H9 (cell line): ENCODE data around the gene PDXDC1. TPM values are rescaled to one million over a fixed set of nuclear protein-coding genes. Genes with fewer than 3 reads are reported as not detected.
"Not testable (repeated sequence)": the region's sequence is repeated elsewhere in the genome, so short reads cannot be mapped to it uniquely, and the experiment has no call there.

Experiments
- DNase-seq: peaks from one replicate; pipeline ENCODE4 v3.0.0-alpha.2; 2017
- H2AFZ ChIP-seq: one replicate; pipeline ENCODE4 v1.6.1; 2013; ENCODE audit warnings: mild to moderate bottlenecking, low read length, control low read depth, moderate library complexity
- H2AK5ac ChIP-seq: 2 replicates; pipeline ENCODE4 v1.6.1; 2013; ENCODE audit warnings: low read length, control low read depth, mixed read lengths; ENCODE audit not compliant: insufficient read length
- H2BK120ac ChIP-seq: one replicate; pipeline ENCODE4 v1.6.1; 2013; ENCODE audit warnings: low read depth, mild to moderate bottlenecking, low read length, control low read depth, inconsistent platforms; ENCODE audit not compliant: poor library complexity, severe bottlenecking
- H2BK12ac ChIP-seq: 2 replicates; pipeline ENCODE4 v1.6.1; 2013; ENCODE audit warnings: low read length, control low read depth, mixed read lengths, low read depth; ENCODE audit not compliant: insufficient read length
- H2BK15ac ChIP-seq: 2 replicates; pipeline ENCODE4 v1.6.1; 2013; ENCODE audit warnings: low read depth, low read length, control low read depth
- H2BK20ac ChIP-seq: one replicate; pipeline ENCODE4 v1.6.1; 2013; ENCODE audit warnings: low read depth, mild to moderate bottlenecking, low read length, control low read depth, inconsistent platforms; ENCODE audit not compliant: poor library complexity, severe bottlenecking
- H2BK5ac ChIP-seq: 2 replicates; pipeline ENCODE4 v1.6.1; 2013; ENCODE audit warnings: low read length, control low read depth, mixed read lengths; ENCODE audit not compliant: insufficient read length
- H3K14ac ChIP-seq: 2 replicates; pipeline ENCODE4 v1.6.1; 2013; ENCODE audit warnings: low read length, control low read depth; ENCODE audit not compliant: insufficient read depth
- H3K18ac ChIP-seq: 2 replicates; pipeline ENCODE4 v1.6.1; 2013; ENCODE audit warnings: low read depth, mild to moderate bottlenecking, mixed read lengths, low read length, control low read depth; ENCODE audit not compliant: insufficient read length
- H3K23ac ChIP-seq: 2 replicates; pipeline ENCODE4 v1.6.1; 2013; ENCODE audit warnings: low read length, control low read depth, mixed read lengths, low read depth; ENCODE audit not compliant: insufficient read length
- H3K23me2 ChIP-seq: 2 replicates; pipeline ENCODE4 v1.6.1; 2013; ENCODE audit warnings: low read depth, mild to moderate bottlenecking, mixed read lengths, low read length, control low read depth; ENCODE audit not compliant: insufficient read length, poor library complexity, severe bottlenecking
- H3K27ac ChIP-seq: 2 replicates; pipeline ENCODE4 v1.5.1; 2013; ENCODE audit warnings: low read length, control low read depth, mixed read lengths, low read depth; ENCODE audit not compliant: insufficient read length
- H3K27me3 ChIP-seq: 2 replicates; pipeline ENCODE4 v1.6.1; 2013; ENCODE audit warnings: low read length, control low read depth, inconsistent platforms; ENCODE audit not compliant: insufficient read depth
- H3K4ac ChIP-seq: 2 replicates; pipeline ENCODE4 v1.6.1; 2013; ENCODE audit warnings: low read depth, mild to moderate bottlenecking, control low read depth, inconsistent platforms, low read length, moderate library complexity
- H3K4me1 ChIP-seq: 2 replicates; pipeline ENCODE4 v1.6.1; 2013; ENCODE audit warnings: low read length, control low read depth, inconsistent platforms; ENCODE audit not compliant: insufficient read depth
- H3K4me2 ChIP-seq: 2 replicates; pipeline ENCODE4 v1.6.1; 2013; ENCODE audit warnings: low read length, control low read depth, mixed read lengths; ENCODE audit not compliant: insufficient read length, insufficient read depth
- H3K56ac ChIP-seq: 2 replicates; pipeline ENCODE4 v1.6.1; 2013; ENCODE audit warnings: low read depth, mild to moderate bottlenecking, mixed read lengths, low read length, control low read depth; ENCODE audit not compliant: insufficient read length
- H3K79me1 ChIP-seq: 2 replicates; pipeline ENCODE4 v1.6.1; 2013; ENCODE audit warnings: low read depth, mild to moderate bottlenecking, moderate library complexity, low read length, control low read depth, inconsistent platforms; ENCODE audit not compliant: insufficient read depth, poor library complexity, severe bottlenecking
- H3K79me2 ChIP-seq: 2 replicates; pipeline ENCODE4 v1.6.1; 2013; ENCODE audit warnings: low read length, control low read depth, inconsistent platforms; ENCODE audit not compliant: insufficient read depth
- H3K9ac ChIP-seq: 2 replicates; pipeline ENCODE4 v1.6.1; 2013; ENCODE audit warnings: low read length, control low read depth, mixed read lengths; ENCODE audit not compliant: insufficient read length; ENCODE audit errors: extremely low read depth
- H3K9me3 ChIP-seq: one replicate; pipeline ENCODE4 v1.6.1; 2013; ENCODE audit warnings: low read depth, low read length, inconsistent platforms; ENCODE audit not compliant: control insufficient read depth
- H3T11ph ChIP-seq: one replicate; pipeline ENCODE4 v1.6.1; 2013; ENCODE audit warnings: mild to moderate bottlenecking, low read length, control low read depth, inconsistent platforms
- H4K20me1 ChIP-seq: one replicate; pipeline ENCODE4 v1.6.1; 2013; ENCODE audit not compliant: control insufficient read depth, insufficient read length, insufficient read depth
- H4K5ac ChIP-seq: 2 replicates; pipeline ENCODE4 v1.6.1; 2013; ENCODE audit warnings: low read depth, mild to moderate bottlenecking, mixed read lengths, low read length, control low read depth; ENCODE audit not compliant: insufficient read length
- H4K8ac ChIP-seq: replicated peaks from 2 replicates; pipeline ENCODE4 v1.6.1; 2013; ENCODE audit warnings: low read length, control low read depth, mixed read lengths, low read depth; ENCODE audit not compliant: insufficient read length
- H4K91ac ChIP-seq: 2 replicates; pipeline ENCODE4 v1.6.1; 2013; ENCODE audit warnings: low read depth, mild to moderate bottlenecking, moderate library complexity, mixed read lengths, low read length, control low read depth; ENCODE audit not compliant: insufficient read length
- H3K27ac Mint-ChIP-seq, 3 experiments: 2 replicates in 2 of 3; 3 replicates in 1 of 3; pipeline ENCODE4 v1.8.0; 2020 to 2021; ENCODE audit warnings: mixed read lengths in 3 of 3, mild to moderate bottlenecking in 1 of 3, moderate library complexity in 1 of 3
- H3K27me3 Mint-ChIP-seq: 2 replicates; pipeline ENCODE4 v1.8.0; 2021; ENCODE audit warnings: low read depth, mild to moderate bottlenecking, moderate library complexity, mixed read lengths
- H3K36me3 Mint-ChIP-seq, 3 experiments: 2 replicates in 2 of 3; 3 replicates in 1 of 3; pipeline ENCODE4 v1.8.0; 2020 to 2021; ENCODE audit warnings: low read depth in 3 of 3, mixed read lengths in 3 of 3; ENCODE audit not compliant: insufficient read depth in 1 of 3
- H3K4me1 Mint-ChIP-seq, 2 experiments: 2 replicates each; pipeline ENCODE4 v1.8.0; 2020; ENCODE audit warnings: mixed read lengths in 2 of 2
- H3K4me3 Mint-ChIP-seq, 2 experiments: 2 replicates in 1 of 2; 3 replicates in 1 of 2; pipeline ENCODE4 v1.8.0; 2020 to 2021; ENCODE audit warnings: mild to moderate bottlenecking in 2 of 2, mixed read lengths in 2 of 2, moderate library complexity in 1 of 2
- H3K9me3 Mint-ChIP-seq, 2 experiments: 2 replicates in 1 of 2; 3 replicates in 1 of 2; pipeline ENCODE4 v1.8.0; 2020; ENCODE audit warnings: mild to moderate bottlenecking in 2 of 2, mixed read lengths in 2 of 2, moderate library complexity in 1 of 2
- CTCF ChIP-seq: fragments of 200-600 bp; sonication (generic); conservative IDR thresholded peaks from 3 replicates; pipeline ENCODE4 v1.8.0; 2021; ENCODE audit warnings: antibody characterized with exemption, mild to moderate bottlenecking
- WGBS: extraction: QIAGEN DNeasy Blood & Tissue Kit; methylation state at CpG from one replicate; pipeline ENCODE4 v1.1.7; 2013; ENCODE audit warnings: missing lambda C conversion rate, low lambda C conversion rate, mixed read lengths; ENCODE audit not compliant: insufficient read length; ENCODE audit errors: extremely low coverage; 5-methylcytosine and 5-hydroxymethylcytosine counted together
- total RNA-seq: library from RNA; stranded (reverse); gene quantifications from 2 replicates; pipeline ENCODE4 v1.2.1, GENCODE V29; 2021

PDXDC1 gene
- total RNA-seq, 1 experiment from 2014 or later, result 112 TPM

- no peak overlapping the region for H4K5ac ChIP-seq
- H3T11ph ChIP-seq, result no peak overlapping the region
- no peaks in the 10 kb centered on the region for H3K9me3 Mint-ChIP-seq
- H3K27ac Mint-ChIP-seq, result peak overlapping the region in 2 of 3 experiments; percentile 32 to 49; a peak in 1 of 7 replicates
- no peak for TF ChIP-seq CTCF
- H2BK120ac ChIP-seq, result no peak overlapping the region
- H3K9ac ChIP-seq, result no peak overlapping the region
- H3K79me2 ChIP-seq, result no peaks in the 10 kb centered on the region
- no peak overlapping the region for H2BK20ac ChIP-seq
- no peak overlapping the region for H3K27ac ChIP-seq
- H2BK5ac ChIP-seq, result no peak overlapping the region
- H3K4me1 Mint-ChIP-seq, result no peaks in the 10 kb centered on the region
- H3K79me1 ChIP-seq, result no peaks in the 10 kb centered on the region
- no peak overlapping the region for H3K56ac ChIP-seq
- no peaks in the 10 kb centered on the region for H3K27me3 ChIP-seq
- no peak overlapping the region for H2AK5ac ChIP-seq
- no peak overlapping the region for H2AFZ ChIP-seq
- no peaks in the 10 kb centered on the region for H4K20me1 ChIP-seq
- H3K18ac ChIP-seq, result no peak overlapping the region
- H3K23me2 ChIP-seq, result no peaks in the 10 kb centered on the region
- H3K36me3 Mint-ChIP-seq, result peaks cover 40 to 87% (median 80%) of the 10 kb centered on the region in 3 experiments
- no peak overlapping the region for H3K14ac ChIP-seq
- no peak overlapping the region for H3K4ac ChIP-seq
- no peak overlapping the region for H4K91ac ChIP-seq
- no peak overlapping the region for H2BK15ac ChIP-seq
- no peak overlapping the region for H3K23ac ChIP-seq
- H4K8ac ChIP-seq, result no peak overlapping the region
- no peaks in the 10 kb centered on the region for H3K9me3 ChIP-seq
- no peak for DNase-seq
- H3K27me3 Mint-ChIP-seq, result no peaks in the 10 kb centered on the region
- H3K4me2 ChIP-seq, result no peak overlapping the region
- H2BK12ac ChIP-seq, result no peak overlapping the region
- H3K4me1 ChIP-seq, result no peaks in the 10 kb centered on the region
- no CpG with 5 or more reads among the region's 6 CpGs for WGBS
- H3K4me3 Mint-ChIP-seq, result no peak overlapping the region
Measured at GRCh38 chr16:15073101-15073500, 98.3 kb downstream of the PDXDC1 start.

- not testable (repeated sequence) for H4K5ac ChIP-seq, H3K23me2 ChIP-seq, DNase-seq, H3K27me3 ChIP-seq, H3T11ph ChIP-seq, H3K9ac ChIP-seq, H3K79me2 ChIP-seq, H2BK20ac ChIP-seq, H3K4me1 ChIP-seq, H2BK5ac ChIP-seq, H3K23ac ChIP-seq, H3K27ac Mint-ChIP-seq, H3K4me2 ChIP-seq, H3K56ac ChIP-seq, H3K4me1 Mint-ChIP-seq, H4K8ac ChIP-seq, H3K9me3 Mint-ChIP-seq, H3K14ac ChIP-seq, H3K79me1 ChIP-seq, H2BK15ac ChIP-seq, H3K27ac ChIP-seq, H3K27me3 Mint-ChIP-seq, H2AK5ac ChIP-seq, H2AFZ ChIP-seq, H3K18ac ChIP-seq, H3K4me3 Mint-ChIP-seq, H2BK12ac ChIP-seq, H2BK120ac ChIP-seq, H3K4ac ChIP-seq, H4K91ac ChIP-seq, H4K20me1 ChIP-seq, H3K9me3 ChIP-seq
- no CpG with 5 or more reads among the region's 2 CpGs for WGBS
- H3K36me3 Mint-ChIP-seq, result peaks cover 45 to 92% (median 85%) of the 10 kb centered on the region in 3 experiments
Measured at GRCh38 chr16:15076161-15076560, 101.3 kb downstream of the PDXDC1 start.
